Measurements from ENCODE around the gene LYST. TPM values are rescaled to one million over a fixed set of nuclear protein-coding genes. Genes with fewer than 3 reads are reported as not detected.

LYST gene
- total RNA-seq, 1 donor from 2014 or later: 10.3 TPM

- Histone ChIP-seq H3K4me3 (no peak overlapping the region), H3K36me3 (peaks cover 52% of the 10 kb centered on the region), H3K27ac (replicated peaks) (no peak overlapping the region), H3K9me3 (replicated peaks) (no peaks in the 10 kb centered on the region), H3K4me1 (no peaks in the 10 kb centered on the region), H3K27me3 (ENCODE audit: low read depth) (no peaks in the 10 kb centered on the region)
- TF ChIP-seq, protein P1, sequence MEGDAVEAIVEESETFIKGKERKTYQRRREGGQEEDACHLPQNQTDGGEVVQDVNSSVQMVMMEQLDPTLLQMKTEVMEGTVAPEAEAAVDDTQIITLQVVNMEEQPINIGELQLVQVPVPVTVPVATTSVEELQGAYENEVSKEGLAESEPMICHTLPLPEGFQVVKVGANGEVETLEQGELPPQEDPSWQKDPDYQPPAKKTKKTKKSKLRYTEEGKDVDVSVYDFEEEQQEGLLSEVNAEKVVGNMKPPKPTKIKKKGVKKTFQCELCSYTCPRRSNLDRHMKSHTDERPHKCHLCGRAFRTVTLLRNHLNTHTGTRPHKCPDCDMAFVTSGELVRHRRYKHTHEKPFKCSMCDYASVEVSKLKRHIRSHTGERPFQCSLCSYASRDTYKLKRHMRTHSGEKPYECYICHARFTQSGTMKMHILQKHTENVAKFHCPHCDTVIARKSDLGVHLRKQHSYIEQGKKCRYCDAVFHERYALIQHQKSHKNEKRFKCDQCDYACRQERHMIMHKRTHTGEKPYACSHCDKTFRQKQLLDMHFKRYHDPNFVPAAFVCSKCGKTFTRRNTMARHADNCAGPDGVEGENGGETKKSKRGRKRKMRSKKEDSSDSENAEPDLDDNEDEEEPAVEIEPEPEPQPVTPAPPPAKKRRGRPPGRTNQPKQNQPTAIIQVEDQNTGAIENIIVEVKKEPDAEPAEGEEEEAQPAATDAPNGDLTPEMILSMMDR (IDR thresholded peaks at IDR 0.05; ENCODE audit: borderline replicate concordance): no peak
- no peak for DNase-seq
- intact Hi-C loops (cut with micrococcal nuclease): no loop called here
Measured at GRCh38 chr1:235767795-235768194, 98.9 kb downstream of the LYST start.

- TF ChIP-seq, protein P1 (IDR thresholded peaks at IDR 0.05; ENCODE audit: borderline replicate concordance): no peak
- intact Hi-C loops (cut with micrococcal nuclease): no loop called here
- Histone ChIP-seq H3K27me3 (ENCODE audit: low read depth) (no peaks in the 10 kb centered on the region), H3K27ac (replicated peaks) (no peak overlapping the region), H3K9me3 (replicated peaks) (no peaks in the 10 kb centered on the region), H3K4me1 (no peaks in the 10 kb centered on the region), H3K4me3 (no peak overlapping the region), H3K36me3 (peaks cover 57% of the 10 kb centered on the region)
- no peak for DNase-seq
Measured at GRCh38 chr1:235766794-235767285, 99.9 kb downstream of the LYST start.

DNA sequence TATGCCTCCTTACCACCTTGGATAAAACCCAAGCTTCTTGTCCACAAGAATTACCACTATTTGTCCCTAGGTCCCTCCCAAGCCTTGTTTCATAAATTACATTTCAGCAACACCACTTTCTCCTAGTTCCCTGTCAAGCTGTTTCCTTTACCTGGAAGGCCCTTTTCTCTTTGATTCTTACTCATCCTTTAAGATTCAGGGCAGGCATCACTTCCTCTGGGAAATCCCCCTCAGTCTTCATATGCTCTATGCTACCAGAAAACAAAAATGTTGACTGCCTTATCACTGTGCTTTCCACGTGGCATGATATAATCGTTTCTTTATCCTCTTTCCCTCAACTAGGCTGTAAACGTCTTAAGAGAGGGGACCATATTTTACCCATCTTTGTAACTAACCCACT is 102.7 kb downstream of the LYST start:
- H3K27ac ChIP-seq (replicated peaks): no peak overlapping the region
- intact Hi-C loops (cut with micrococcal nuclease): no loop called here
- peaks cover 65% of the 10 kb centered on the region for H3K36me3 ChIP-seq
- no peaks in the 10 kb centered on the region for H3K27me3 ChIP-seq (ENCODE audit: low read depth)
- H3K9me3 ChIP-seq (replicated peaks): no peaks in the 10 kb centered on the region
- TF ChIP-seq, protein P1 (IDR thresholded peaks at IDR 0.05; ENCODE audit: borderline replicate concordance): no peak
- no peaks in the 10 kb centered on the region for H3K4me1 ChIP-seq
- H3K4me3 ChIP-seq: no peak overlapping the region
- DNase-seq: no peak

DNA sequence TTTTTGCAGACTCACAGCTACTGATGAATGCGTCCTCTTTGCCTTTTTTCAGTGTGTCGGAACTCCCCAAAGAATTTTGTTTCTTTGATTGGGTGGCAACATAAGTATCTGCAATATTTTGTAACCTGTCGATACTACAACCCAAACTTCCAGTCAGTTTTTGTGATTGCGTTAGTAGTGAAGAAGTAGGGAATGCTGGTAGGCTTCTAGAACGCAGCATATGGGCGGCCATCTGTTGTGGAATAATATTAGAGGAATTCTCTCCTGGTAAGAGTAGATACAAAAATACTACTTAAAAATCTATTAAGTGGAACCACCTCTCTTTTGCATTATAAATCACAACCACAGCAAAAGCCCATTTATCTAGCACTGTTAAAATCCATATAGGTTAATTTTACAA is 107.4 kb downstream of the LYST start:
- H3K27ac ChIP-seq (replicated peaks): no peak overlapping the region
- H3K36me3 ChIP-seq: peaks cover 72% of the 10 kb centered on the region
- H3K4me3 ChIP-seq: no peak overlapping the region
- no peaks in the 10 kb centered on the region for H3K4me1 ChIP-seq
- TF ChIP-seq, protein P1 (IDR thresholded peaks at IDR 0.05; ENCODE audit: borderline replicate concordance): no peak
- DNase-seq: no peak
- H3K27me3 ChIP-seq (ENCODE audit: low read depth): no peaks in the 10 kb centered on the region
- intact Hi-C loops (cut with micrococcal nuclease): no loop called here
- H3K9me3 ChIP-seq (replicated peaks): no peaks in the 10 kb centered on the region

- H3K4me3 ChIP-seq: no peak overlapping the region
- H3K4me1 ChIP-seq: no peaks in the 10 kb centered on the region
- TF ChIP-seq, protein P1 (IDR thresholded peaks at IDR 0.05; ENCODE audit: borderline replicate concordance): no peak
- H3K27me3 ChIP-seq (ENCODE audit: low read depth): no peaks in the 10 kb centered on the region
- peaks cover 72% of the 10 kb centered on the region for H3K36me3 ChIP-seq
- no peaks in the 10 kb centered on the region for H3K9me3 ChIP-seq (replicated peaks)
- intact Hi-C loops (cut with micrococcal nuclease): no loop called here
- H3K27ac ChIP-seq (replicated peaks): no peak overlapping the region
- DNase-seq: no peak
Measured at GRCh38 chr1:235758931-235759330, 107.8 kb downstream of the LYST start.

Measured in left ventricle myocardium inferior (tissue), 1 donor.